Subcutaneous adipose tissue (tissue), 4 donors: ENCODE data around the gene SLC25A19. TPM values are rescaled to one million over a fixed set of nuclear protein-coding genes. Genes with fewer than 3 reads are reported as not detected.

Source experiments
- CTCF ChIP-seq: fragments of 450-650 bp; IDR thresholded peaks from one replicate; pipeline ENCODE4 v1.5.1; 2016; ENCODE audit warnings: low read depth, mild to moderate bottlenecking, control low read depth, antibody characterized with exemption, moderate library complexity
- total RNA-seq, 4 donors: library from RNA; depleted of rRNA; stranded (reverse); fragments of >200 nt; gene quantifications; one replicate each; pipeline ENCODE4 v1.1.0, GENCODE V29; 2016

SLC25A19 gene
- total RNA-seq, 4 donors from 2014 or later, result 8.4 to 18.5 (median 14.3) TPM

GRCh38 chr17:75316253-75316652 is 27.0 kb upstream of the SLC25A19 start:
- TF ChIP-seq CTCF, result no peak

GRCh38 chr17:75315541-75316243 is 26.5 kb upstream of the SLC25A19 start:
- no peak for TF ChIP-seq CTCF

GRCh38 chr17:75313941-75314551 is 24.8 kb upstream of the SLC25A19 start:
- no peak for TF ChIP-seq CTCF

GRCh38 chr17:75308732-75309629 is 19.7 kb upstream of the SLC25A19 start:
- TF ChIP-seq CTCF, result no peak

- TF ChIP-seq CTCF, result no peak
Observed at GRCh38 chr17:75307957-75308731, 18.9 kb upstream of the SLC25A19 start.

GRCh38 chr17:75301502-75302206 is 12.4 kb upstream of the SLC25A19 start:
- TF ChIP-seq CTCF, result no peak
